HUES64 (cell line): ENCODE results near the gene FGFRL1.

ENCODE experiments used
- H3K27ac ChIP-seq: 2 replicates; pipeline ENCODE4 v1.7.0; 2013; ENCODE audit warnings: low read depth, low read length, inconsistent platforms
- H3K27me3 ChIP-seq: 2 replicates; pipeline ENCODE4 v1.6.1; 2013; ENCODE audit warnings: mild to moderate bottlenecking, low read length; ENCODE audit not compliant: insufficient read depth
- H3K36me3 ChIP-seq: 2 replicates; pipeline ENCODE4 v1.6.1; 2013; ENCODE audit warnings: mild to moderate bottlenecking, low read length; ENCODE audit not compliant: insufficient read depth
- H3K4me1 ChIP-seq: 2 replicates; pipeline ENCODE4 v1.6.1; 2013; ENCODE audit warnings: mild to moderate bottlenecking, low read length, moderate library complexity; ENCODE audit not compliant: insufficient read depth
- H3K4me3 ChIP-seq: 2 replicates; pipeline ENCODE4 v1.5.1; 2013; ENCODE audit warnings: mild to moderate bottlenecking, low read length, moderate library complexity
- H3K9ac ChIP-seq: 2 replicates; pipeline ENCODE4 v1.6.1; 2013; ENCODE audit warnings: mild to moderate bottlenecking, low read depth, low read length
- H3K9me3 ChIP-seq: 2 replicates; pipeline ENCODE4 v1.6.1; 2013; ENCODE audit warnings: low read depth, low read length; ENCODE audit not compliant: insufficient read depth
- WGBS: fragments of 150-250, 120-280 bp; methylation state at CpG from one replicate; pipeline ENCODE4 v1.1.7; 2013; ENCODE audit warnings: missing lambda C conversion rate; 5-methylcytosine and 5-hydroxymethylcytosine counted together

The FGFRL1 gene

DNA sequence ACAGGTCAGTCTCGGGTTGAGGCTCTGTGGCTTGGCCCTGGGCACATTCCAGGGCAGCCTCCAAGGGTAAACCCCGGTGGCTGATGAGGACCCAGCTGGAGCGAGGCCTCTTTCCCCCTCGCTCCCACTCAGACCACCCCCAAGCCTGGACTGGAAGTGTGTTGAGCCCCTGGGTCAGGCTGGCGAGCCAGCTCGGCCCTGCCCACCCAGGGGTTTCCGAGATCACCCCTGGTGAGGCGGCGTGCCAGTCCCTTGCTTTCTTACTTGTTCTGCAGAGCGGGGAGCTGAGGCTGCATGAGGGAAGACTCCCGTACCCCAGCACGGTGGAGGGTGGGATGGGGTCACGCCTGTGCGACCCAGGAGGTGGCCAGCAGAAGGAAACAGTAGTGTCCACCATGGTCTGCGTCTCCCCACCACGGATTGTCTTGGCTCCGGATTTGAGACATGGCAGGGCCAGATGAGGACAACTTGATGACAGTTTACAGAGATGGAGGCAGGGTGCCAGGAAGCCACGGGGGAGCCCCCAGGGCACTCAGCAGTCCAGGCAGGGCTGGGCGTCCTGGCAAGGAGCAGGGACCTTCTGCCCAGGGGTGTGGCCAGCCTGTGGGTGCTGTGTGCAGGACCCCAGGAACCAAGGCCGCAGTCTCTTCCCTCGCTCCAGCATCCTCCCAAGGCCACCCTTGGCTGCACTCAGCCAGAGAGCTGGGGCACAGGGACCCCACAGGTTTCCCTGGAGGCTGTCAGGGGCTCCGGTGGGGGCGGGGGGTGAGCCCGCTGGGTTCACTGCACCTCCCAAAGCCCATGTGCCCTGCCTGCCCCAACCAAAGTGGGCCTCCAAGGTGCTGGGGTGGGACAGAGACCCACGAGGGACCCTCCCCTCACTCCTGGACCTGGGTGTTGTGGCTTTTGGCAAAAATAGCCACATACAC lies 6.6 kb upstream of the FGFRL1 start:
- peaks cover 4% of the 10 kb centered on the region; the same call in 1 of the 2 replicates for H3K9me3 ChIP-seq
- H3K9ac ChIP-seq: no peak overlapping the region
- 88% methylated on average over 25 of the region's 25 CpGs for WGBS
- H3K4me3 ChIP-seq: no peak overlapping the region
- H3K4me1 ChIP-seq: no peaks in the 10 kb centered on the region
- peaks cover 96% of the 10 kb centered on the region for H3K27me3 ChIP-seq
- no peaks in the 10 kb centered on the region for H3K36me3 ChIP-seq
- no peak overlapping the region for H3K27ac ChIP-seq

DNA sequence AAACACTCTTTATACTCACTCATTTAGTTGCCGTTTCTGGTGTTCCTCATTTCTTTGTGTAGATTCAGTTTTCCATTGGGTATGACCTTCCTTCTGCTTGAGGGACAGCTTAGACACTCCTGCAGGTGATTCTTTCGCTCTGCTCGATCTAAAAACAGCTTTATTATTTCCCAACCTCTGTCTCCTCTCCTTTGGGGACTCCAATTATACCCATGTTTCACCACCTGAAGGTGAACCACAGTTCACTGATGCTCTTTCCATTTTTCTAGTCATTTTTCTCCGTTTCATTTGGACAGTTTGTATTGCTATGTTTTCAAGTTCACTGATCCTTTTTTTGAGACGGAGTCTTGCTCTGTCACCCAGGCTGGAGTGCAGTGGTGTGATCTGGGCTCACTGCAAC lies 4.6 kb upstream of the FGFRL1 start:
- no peaks in the 10 kb centered on the region for H3K4me1 ChIP-seq
- H3K27ac ChIP-seq: no peak overlapping the region
- 85% methylated on average over 5 of the region's 5 CpGs for WGBS
- H3K36me3 ChIP-seq: no peaks in the 10 kb centered on the region
- H3K4me3 ChIP-seq: no peak overlapping the region
- peaks cover 4% of the 10 kb centered on the region; the same call in 1 of the 2 replicates for H3K9me3 ChIP-seq
- no peak overlapping the region for H3K9ac ChIP-seq
- H3K27me3 ChIP-seq: peaks cover 89% of the 10 kb centered on the region

DNA sequence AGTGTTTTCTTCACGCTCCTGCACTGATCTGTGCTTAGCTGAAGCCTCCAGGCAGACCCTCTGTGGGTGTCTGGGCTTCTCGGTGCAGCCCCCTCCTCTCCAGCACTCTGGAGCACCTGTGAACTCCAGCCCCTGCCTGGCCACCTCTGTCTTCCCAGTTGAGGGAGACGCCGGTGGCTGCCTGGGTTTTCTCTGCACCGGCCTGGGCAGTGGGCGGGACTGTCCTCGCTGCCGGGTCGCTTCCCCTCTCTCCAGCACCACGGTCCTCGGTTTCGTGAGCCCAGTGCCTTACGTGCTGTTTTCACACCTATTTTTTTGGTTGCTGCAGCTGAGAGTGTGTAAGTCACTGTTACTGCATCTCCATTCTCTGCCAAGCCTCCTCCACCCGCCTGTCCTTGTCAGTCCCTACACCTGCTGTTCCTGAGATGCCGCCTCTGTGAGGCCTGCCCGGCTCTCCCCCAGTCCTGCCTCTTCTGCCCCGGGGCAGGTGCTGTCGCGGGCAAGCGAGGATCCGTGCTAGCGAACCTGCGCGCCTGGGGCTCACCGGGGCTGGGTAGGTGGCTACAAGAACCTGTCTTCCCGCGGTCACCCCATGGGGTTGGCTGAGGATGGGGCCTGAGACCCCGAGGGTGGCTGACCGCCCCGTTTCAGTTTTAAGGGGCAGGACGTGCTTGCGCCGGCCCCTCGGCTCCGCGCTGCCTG lies 2.4 kb upstream of the FGFRL1 start:
- H3K36me3 ChIP-seq: no peaks in the 10 kb centered on the region
- H3K27me3 ChIP-seq: peaks cover 78% of the 10 kb centered on the region
- H3K9me3 ChIP-seq: peaks cover 4% of the 10 kb centered on the region; the same call in 1 of the 2 replicates
- no peak overlapping the region for H3K27ac ChIP-seq
- no peak overlapping the region; the same call in 1 of the 2 replicates for H3K9ac ChIP-seq
- 8% methylated on average over 36 of the region's 36 CpGs for WGBS
- no peaks in the 10 kb centered on the region for H3K4me1 ChIP-seq
- H3K4me3 ChIP-seq: peak overlapping the region; percentile 49

DNA sequence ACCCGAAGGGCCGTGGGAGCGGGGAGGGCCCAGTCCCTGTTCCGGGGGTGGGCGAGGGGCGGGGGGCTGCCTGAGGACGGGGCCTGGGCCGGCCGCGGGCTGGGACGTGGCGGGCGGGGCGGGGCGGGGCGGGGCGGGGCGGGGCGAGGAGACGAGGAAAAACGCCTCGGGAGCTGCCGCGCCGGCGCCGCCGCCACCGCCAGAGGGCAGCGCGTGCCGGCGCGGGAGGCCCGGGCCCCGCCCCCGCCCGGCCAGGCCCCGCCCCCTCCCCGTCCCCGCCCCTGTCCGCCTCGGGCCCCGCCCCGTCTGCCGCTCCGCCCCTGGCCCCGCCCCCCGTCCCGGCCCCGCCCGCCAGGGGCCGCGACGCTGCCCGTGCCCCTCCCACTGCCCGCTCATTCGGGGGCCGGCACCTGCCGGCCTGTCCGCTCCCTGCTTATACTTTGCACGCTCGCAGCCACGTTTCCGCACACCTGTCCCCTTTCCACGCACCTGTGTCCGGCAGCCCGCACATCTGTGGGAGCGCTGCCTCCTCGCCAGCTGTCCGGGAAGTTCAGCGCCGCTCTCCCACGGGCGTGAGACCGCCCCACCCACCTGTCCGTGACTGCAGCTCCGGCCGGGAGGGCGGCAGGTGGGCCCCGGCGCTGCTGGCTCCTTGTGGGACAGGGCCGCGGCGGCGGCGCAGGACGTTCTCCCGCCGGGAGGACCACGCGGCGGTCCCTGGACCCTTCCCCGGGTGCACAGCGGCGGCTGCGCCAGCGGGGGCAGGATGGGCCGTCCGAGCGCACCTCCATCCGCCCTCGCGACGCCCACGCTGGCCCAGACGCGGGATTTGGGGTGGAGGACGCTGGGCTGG lies 1.7 kb upstream of the FGFRL1 start:
- WGBS: 2% methylated on average over 87 of the region's 109 CpGs
- Histone ChIP-seq H3K27me3 (peaks cover 71% of the 10 kb centered on the region), H3K4me3 (peak overlapping the region; percentile 58), H3K4me1 (no peaks in the 10 kb centered on the region), H3K9ac (no peak overlapping the region; the same call in 1 of the 2 replicates), H3K27ac (no peak overlapping the region), H3K9me3 (peaks cover 4% of the 10 kb centered on the region; the same call in 1 of the 2 replicates), H3K36me3 (no peaks in the 10 kb centered on the region)

DNA sequence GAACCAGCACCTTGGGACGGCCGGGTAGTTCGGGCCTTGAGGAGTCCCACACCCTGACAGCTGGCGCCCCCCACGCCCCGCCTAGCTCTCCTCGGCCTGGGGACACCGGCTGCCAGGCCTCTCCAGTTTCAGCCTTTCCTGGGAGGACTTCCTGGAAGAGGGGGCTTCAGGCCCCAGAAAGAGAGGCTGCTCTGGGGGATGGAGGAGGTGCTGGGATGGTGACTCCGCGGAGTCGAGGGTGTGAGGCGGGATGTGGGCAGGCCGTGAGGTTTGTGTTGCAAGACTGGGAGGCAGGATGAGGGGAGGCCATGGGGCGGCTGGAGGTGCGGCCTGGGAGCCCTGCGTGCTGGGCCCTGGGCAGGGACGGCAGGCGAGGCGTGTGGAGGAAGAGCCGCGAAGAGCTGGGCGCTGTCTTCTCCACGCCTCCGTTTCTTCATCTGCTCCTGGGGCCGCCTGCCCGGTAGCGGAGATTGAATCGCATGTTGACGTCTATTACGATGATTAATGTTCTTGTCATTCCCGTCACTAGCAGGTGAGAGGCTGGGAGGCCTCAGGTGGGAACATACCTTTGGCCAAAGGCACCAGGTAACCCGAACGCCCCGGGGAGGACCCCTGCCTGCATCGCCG lies 918 bp upstream of the FGFRL1 start:
- 8% methylated on average over 36 of the region's 36 CpGs for WGBS
- Histone ChIP-seq H3K4me1 (no peaks in the 10 kb centered on the region), H3K27me3 (peaks cover 63% of the 10 kb centered on the region), H3K9ac (no peak overlapping the region), H3K27ac (no peak overlapping the region), H3K9me3 (peaks cover 4% of the 10 kb centered on the region; the same call in 1 of the 2 replicates), H3K4me3 (peak overlapping the region; percentile 58; the same call in 1 of the 2 replicates), H3K36me3 (no peaks in the 10 kb centered on the region)

DNA sequence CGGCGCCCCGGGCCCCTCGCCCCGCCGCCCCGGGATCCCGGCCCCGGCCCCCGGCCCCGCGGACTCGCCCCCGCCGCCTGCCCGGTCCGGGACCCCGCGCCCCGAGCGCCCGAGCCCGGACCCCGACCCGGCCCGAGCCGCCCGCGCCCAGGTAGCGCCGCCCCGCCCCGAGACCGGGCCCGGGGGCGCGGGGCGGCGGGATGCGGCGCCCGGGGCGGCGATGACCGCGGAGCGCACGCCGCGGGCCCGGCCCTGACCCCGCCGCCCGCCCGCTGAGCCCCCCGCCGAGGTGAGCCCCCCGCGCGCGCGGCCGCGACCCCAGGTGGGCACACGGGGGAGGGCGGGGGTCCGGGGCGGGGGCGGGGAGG lies 224 bp downstream of the FGFRL1 start:
- WGBS: 1% methylated on average over 53 of the region's 69 CpGs
- Histone ChIP-seq H3K36me3 (no peaks in the 10 kb centered on the region), H3K27ac (no peak overlapping the region), H3K27me3 (peaks cover 54% of the 10 kb centered on the region), H3K4me1 (no peaks in the 10 kb centered on the region), H3K9ac (no peak overlapping the region), H3K4me3 (no peak overlapping the region; the same call in 1 of the 2 replicates), H3K9me3 (peaks cover 4% of the 10 kb centered on the region; the same call in 1 of the 2 replicates)

DNA sequence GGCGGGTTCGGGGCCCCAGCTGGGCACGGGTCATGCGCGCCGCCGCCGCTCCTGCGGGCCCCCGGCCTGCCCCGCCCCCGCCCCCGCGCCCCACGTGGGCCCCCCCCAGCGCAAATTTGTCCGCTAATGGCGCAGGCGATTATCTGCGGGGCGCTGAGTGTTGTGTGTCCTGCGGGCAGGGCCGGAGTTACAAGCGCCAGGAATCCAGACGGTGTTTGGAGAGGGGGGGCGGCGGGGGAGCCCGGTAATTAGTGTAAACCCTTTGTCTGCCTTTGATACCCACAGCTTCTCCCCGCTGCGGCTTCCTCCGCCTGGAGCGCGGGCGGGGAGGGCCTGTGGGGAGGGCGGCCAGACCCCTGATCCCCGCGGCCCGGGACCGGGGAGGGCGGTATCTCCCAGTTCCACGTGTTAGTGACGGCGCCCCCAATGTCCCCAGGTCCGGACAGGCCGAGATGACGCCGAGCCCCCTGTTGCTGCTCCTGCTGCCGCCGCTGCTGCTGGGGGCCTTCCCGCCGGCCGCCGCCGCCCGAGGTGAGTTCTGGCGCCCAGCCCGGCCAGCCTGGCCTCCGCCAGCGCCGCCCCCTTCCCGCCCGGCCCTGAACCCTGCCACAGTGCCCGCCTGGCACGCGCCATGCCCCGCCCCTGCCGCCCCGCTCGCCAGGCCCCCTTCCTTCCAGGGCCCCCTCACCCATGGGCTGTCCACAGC lies 761 bp downstream of the FGFRL1 start:
- H3K36me3 ChIP-seq: no peaks in the 10 kb centered on the region
- peak overlapping the region; percentile 49 for H3K4me3 ChIP-seq
- H3K27ac ChIP-seq: no peak overlapping the region
- no peaks in the 10 kb centered on the region for H3K4me1 ChIP-seq
- no peaks in the 10 kb centered on the region for H3K9me3 ChIP-seq
- peak overlapping the region; percentile 26; the same call in 1 of the 2 replicates for H3K9ac ChIP-seq
- 5% methylated on average over 62 of the region's 69 CpGs for WGBS
- H3K27me3 ChIP-seq: peaks cover 48% of the 10 kb centered on the region

DNA sequence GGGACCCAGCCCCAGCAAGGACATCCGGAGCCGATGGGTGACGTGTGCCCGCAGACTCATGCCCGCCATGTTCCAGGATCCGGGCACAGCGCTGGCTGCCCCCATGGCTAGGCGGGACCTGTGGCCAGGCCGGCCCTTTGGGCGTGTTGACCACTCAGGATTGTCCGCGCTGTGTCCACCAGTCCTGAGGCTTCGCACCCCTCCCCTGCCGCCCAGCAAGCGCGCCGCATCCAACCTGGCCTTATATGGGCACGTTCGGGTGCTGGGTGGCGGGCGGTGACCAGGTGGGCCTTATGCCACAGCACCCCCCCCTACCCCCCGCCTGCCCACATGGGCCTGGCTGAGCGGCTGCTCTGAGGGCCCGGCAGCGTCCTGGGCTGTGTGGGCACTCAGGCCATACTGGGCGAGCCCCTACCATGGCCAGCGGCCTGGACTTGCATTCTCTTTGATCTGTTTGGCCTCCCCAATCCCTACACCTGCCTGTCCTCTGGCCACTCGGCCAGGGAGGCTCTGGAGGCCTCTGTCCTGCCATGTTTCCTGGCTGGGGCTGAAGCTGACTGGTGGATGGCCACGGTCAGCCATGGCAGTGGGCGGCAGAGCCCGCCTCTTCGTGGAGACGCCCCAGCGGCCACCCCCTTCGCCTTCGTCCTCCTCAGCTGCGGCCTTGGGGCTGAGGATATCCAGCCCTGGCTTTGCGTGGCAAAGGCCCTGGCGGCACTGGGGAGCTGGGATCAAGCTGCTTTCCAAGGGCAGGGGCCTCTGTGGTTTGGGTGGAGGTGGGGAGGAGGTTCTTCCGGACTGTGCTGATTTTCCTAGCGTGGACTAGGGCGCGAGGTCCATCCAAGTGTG lies 2.0 kb downstream of the FGFRL1 start:
- no peaks in the 10 kb centered on the region for H3K4me1 ChIP-seq
- WGBS: 95% methylated on average over 43 of the region's 43 CpGs
- H3K27ac ChIP-seq: no peak overlapping the region

DNA sequence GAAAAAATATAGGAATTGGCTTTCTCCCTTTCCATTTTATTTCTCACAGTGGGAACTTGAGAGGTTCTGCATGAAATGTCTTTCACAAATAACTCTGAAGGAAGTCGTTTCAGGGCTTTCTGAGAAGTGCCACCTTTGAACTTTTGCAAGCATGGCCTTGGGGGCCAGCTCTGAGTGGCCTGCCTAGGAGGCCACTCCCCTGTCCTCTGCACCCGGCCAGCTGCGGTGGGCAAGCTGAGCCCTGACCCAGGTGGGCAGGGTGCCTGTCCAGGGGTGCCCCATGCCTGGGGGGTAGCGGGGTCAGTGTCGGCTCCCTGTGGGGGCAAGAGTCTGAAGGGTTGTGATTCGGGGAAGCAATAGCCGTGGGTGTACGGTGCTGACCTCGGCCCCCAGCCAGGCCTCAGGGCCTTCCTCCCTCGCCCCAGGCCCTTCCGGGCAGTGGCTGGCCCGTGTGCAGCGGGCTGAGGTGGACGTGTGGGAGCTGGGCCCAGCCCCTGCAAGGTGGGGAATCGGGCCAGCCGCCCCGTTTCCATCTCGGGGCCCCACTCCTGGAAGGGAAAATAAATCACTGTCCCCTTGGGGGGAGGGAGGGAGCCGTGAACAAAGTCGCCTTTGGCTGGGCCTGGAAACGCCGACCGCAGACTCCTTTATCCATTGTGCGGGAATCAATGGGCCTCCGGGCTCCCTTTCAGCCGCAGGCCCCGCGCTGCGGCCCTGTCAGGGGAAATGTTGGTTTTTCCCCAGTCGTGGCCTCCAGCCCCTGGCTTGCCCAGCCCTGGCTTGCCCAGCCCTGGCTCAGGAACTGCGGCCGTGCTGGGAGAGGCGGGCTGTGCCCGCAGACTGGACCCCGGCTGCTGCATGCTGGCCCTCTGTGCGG lies 3.1 kb downstream of the FGFRL1 start:
- Histone ChIP-seq H3K4me3 (no peak overlapping the region), H3K27ac (0 out of 2 replicates have a peak overlapping the region, but pooled peaks have one; percentile 8), H3K36me3 (no peaks in the 10 kb centered on the region), H3K4me1 (no peaks in the 10 kb centered on the region), H3K9ac (no peak overlapping the region), H3K9me3 (no peaks in the 10 kb centered on the region), H3K27me3 (peaks cover 26% of the 10 kb centered on the region)
- 82% methylated on average over 36 of the region's 36 CpGs for WGBS

More for the DNA sequence above, 2.0 kb downstream of the FGFRL1 start:
- H3K9ac ChIP-seq: no peak overlapping the region
- no peak overlapping the region for H3K4me3 ChIP-seq
- no peaks in the 10 kb centered on the region for H3K9me3 ChIP-seq
- peaks cover 36% of the 10 kb centered on the region for H3K27me3 ChIP-seq
- H3K36me3 ChIP-seq: no peaks in the 10 kb centered on the region
